ENCODE data around the gene ADGRD1.

The ADGRD1 gene

GRCh38 chr12:131044760-131045381 lies 91.2 kb downstream of the ADGRD1 start:
- Histone ChIP-seq H2BK15ac (ENCODE audit: low read depth, poor library complexity, severe bottlenecking) (no peak overlapping the region), H2BK120ac (ENCODE audit: low read depth, low read length) (no peak overlapping the region), H3K14ac (ENCODE audit: low read length in 2 of 2) (no peak overlapping the region), H3K23ac (ENCODE audit: low read length in 2 of 2) (no peak overlapping the region), H3K4ac (ENCODE audit: low read depth in 1 of 2, low read length in 2 of 2) (no peak overlapping the region), H2BK5ac (ENCODE audit: low read depth, low read length, poor library complexity, severe bottlenecking) (no peak overlapping the region), H3K4me3 (ENCODE audit: insufficient read depth in 1 of 2, low read depth in 1 of 2, low read length in 2 of 2) (no peak overlapping the region), H3K9me3 (ENCODE audit: control insufficient read depth, low read length) (no peaks in the 10 kb centered on the region), H2BK12ac (ENCODE audit: low read length in 2 of 2) (no peak overlapping the region), H3K27ac (ENCODE audit: low read length, poor library complexity, severe bottlenecking) (no peak overlapping the region), H3K9ac (ENCODE audit: low read length) (no peak overlapping the region), H2AFZ (ENCODE audit: low read depth, low read length) (no peak overlapping the region), H3K4me1 (ENCODE audit: control insufficient read depth, insufficient read depth, low read depth, low read length) (no peaks in the 10 kb centered on the region), H3K79me1 (replicated peaks; ENCODE audit: low read length, poor library complexity, severe bottlenecking) (no peaks in the 10 kb centered on the region), H4K91ac (ENCODE audit: low read length) (no peak overlapping the region), H4K8ac (ENCODE audit: low read length) (no peak overlapping the region), H3K36me3 (ENCODE audit: control insufficient read depth in 1 of 2, insufficient read depth in 2 of 2, low read depth in 1 of 2, low read length in 2 of 2) (no peaks in the 10 kb centered on the region), H3K18ac (ENCODE audit: low read depth in 1 of 2, low read length in 2 of 2) (no peak overlapping the region), H3K27me3 (ENCODE audit: control insufficient read depth in 1 of 2, insufficient read depth in 1 of 2, low read length in 2 of 2) (peaks cover 0 to 12% of the 10 kb centered on the region in 2 experiments), H3K4me2 (ENCODE audit: low read length, poor library complexity, severe bottlenecking) (no peak overlapping the region), H2AK5ac (ENCODE audit: low read length, severe bottlenecking) (no peak overlapping the region)
- DNase-seq, result no peak
- 94% methylated on average over 56 of the region's 56 CpGs for WGBS

GRCh38 chr12:131045705-131046460 lies 92.2 kb downstream of the ADGRD1 start:
- Histone ChIP-seq H2BK120ac (ENCODE audit: low read depth, low read length) (no peak overlapping the region), H3K4ac (ENCODE audit: low read depth in 1 of 2, low read length in 2 of 2) (no peak overlapping the region), H3K36me3 (ENCODE audit: control insufficient read depth in 1 of 2, insufficient read depth in 2 of 2, low read depth in 1 of 2, low read length in 2 of 2) (no peaks in the 10 kb centered on the region), H3K9me3 (ENCODE audit: control insufficient read depth, low read length) (no peaks in the 10 kb centered on the region), H3K14ac (ENCODE audit: low read length in 2 of 2) (no peak overlapping the region), H3K18ac (ENCODE audit: low read depth in 1 of 2, low read length in 2 of 2) (no peak overlapping the region), H3K23ac (ENCODE audit: low read length in 2 of 2) (no peak overlapping the region), H3K4me3 (ENCODE audit: insufficient read depth in 1 of 2, low read depth in 1 of 2, low read length in 2 of 2) (no peak overlapping the region), H3K9ac (ENCODE audit: low read length) (no peak overlapping the region), H2BK12ac (ENCODE audit: low read length in 2 of 2) (no peak overlapping the region), H4K91ac (ENCODE audit: low read length) (peak overlapping the region; percentile 36), H2BK15ac (ENCODE audit: low read depth, poor library complexity, severe bottlenecking) (no peak overlapping the region), H3K4me2 (ENCODE audit: low read length, poor library complexity, severe bottlenecking) (no peak overlapping the region), H2AK5ac (ENCODE audit: low read length, severe bottlenecking) (no peak overlapping the region), H2BK5ac (ENCODE audit: low read depth, low read length, poor library complexity, severe bottlenecking) (no peak overlapping the region), H4K8ac (ENCODE audit: low read length) (no peak overlapping the region), H3K27ac (ENCODE audit: low read length, poor library complexity, severe bottlenecking) (no peak overlapping the region), H3K79me1 (replicated peaks; ENCODE audit: low read length, poor library complexity, severe bottlenecking) (no peaks in the 10 kb centered on the region), H2AFZ (ENCODE audit: low read depth, low read length) (no peak overlapping the region), H3K27me3 (ENCODE audit: control insufficient read depth in 1 of 2, insufficient read depth in 1 of 2, low read length in 2 of 2) (peaks cover 0 to 12% of the 10 kb centered on the region in 2 experiments), H3K4me1 (ENCODE audit: control insufficient read depth, insufficient read depth, low read depth, low read length) (no peaks in the 10 kb centered on the region)
- no peak for DNase-seq
- WGBS, result 93% methylated on average over 13 of the region's 13 CpGs

- no peak overlapping the region for H2AK5ac ChIP-seq (ENCODE audit: low read length, severe bottlenecking)
- no peak overlapping the region for H2AFZ ChIP-seq (ENCODE audit: low read depth, low read length)
- 83% methylated on average over 16 of the region's 19 CpGs for WGBS
- H3K4me3 ChIP-seq (ENCODE audit: insufficient read depth in 1 of 2, low read depth in 1 of 2, low read length in 2 of 2), result no peak overlapping the region
- H3K4me2 ChIP-seq (ENCODE audit: low read length, poor library complexity, severe bottlenecking), result no peak overlapping the region
- no peak overlapping the region for H2BK15ac ChIP-seq (ENCODE audit: low read depth, poor library complexity, severe bottlenecking)
- H2BK12ac ChIP-seq (ENCODE audit: low read length in 2 of 2), result no peak overlapping the region
- H3K23ac ChIP-seq (ENCODE audit: low read length in 2 of 2), result no peak overlapping the region
- H3K27ac ChIP-seq (ENCODE audit: low read length, poor library complexity, severe bottlenecking), result no peak overlapping the region
- H2BK120ac ChIP-seq (ENCODE audit: low read depth, low read length), result no peak overlapping the region
- H3K27me3 ChIP-seq (ENCODE audit: control insufficient read depth in 1 of 2, insufficient read depth in 1 of 2, low read length in 2 of 2), result peaks cover 0 to 12% of the 10 kb centered on the region in 2 experiments
- H4K91ac ChIP-seq (ENCODE audit: low read length), result no peak overlapping the region
- H3K14ac ChIP-seq (ENCODE audit: low read length in 2 of 2), result no peak overlapping the region
- H3K4ac ChIP-seq (ENCODE audit: low read depth in 1 of 2, low read length in 2 of 2), result no peak overlapping the region
- no peak overlapping the region for H2BK5ac ChIP-seq (ENCODE audit: low read depth, low read length, poor library complexity, severe bottlenecking)
- no peak overlapping the region for H3K18ac ChIP-seq (ENCODE audit: low read depth in 1 of 2, low read length in 2 of 2)
- no peaks in the 10 kb centered on the region for H3K36me3 ChIP-seq (ENCODE audit: control insufficient read depth in 1 of 2, insufficient read depth in 2 of 2, low read depth in 1 of 2, low read length in 2 of 2)
- no peak overlapping the region for H4K8ac ChIP-seq (ENCODE audit: low read length)
- no peak overlapping the region for H3K9ac ChIP-seq (ENCODE audit: low read length)
- no peaks in the 10 kb centered on the region for H3K9me3 ChIP-seq (ENCODE audit: control insufficient read depth, low read length)
- DNase-seq, result no peak
- no peaks in the 10 kb centered on the region for H3K4me1 ChIP-seq (ENCODE audit: control insufficient read depth, insufficient read depth, low read depth, low read length)
- no peaks in the 10 kb centered on the region for H3K79me1 ChIP-seq (replicated peaks; ENCODE audit: low read length, poor library complexity, severe bottlenecking)
Observed at GRCh38 chr12:131046813-131047788, 93.4 kb downstream of the ADGRD1 start.
